ENCODE data around the gene RNF166.

Gene RNF166

DNA sequence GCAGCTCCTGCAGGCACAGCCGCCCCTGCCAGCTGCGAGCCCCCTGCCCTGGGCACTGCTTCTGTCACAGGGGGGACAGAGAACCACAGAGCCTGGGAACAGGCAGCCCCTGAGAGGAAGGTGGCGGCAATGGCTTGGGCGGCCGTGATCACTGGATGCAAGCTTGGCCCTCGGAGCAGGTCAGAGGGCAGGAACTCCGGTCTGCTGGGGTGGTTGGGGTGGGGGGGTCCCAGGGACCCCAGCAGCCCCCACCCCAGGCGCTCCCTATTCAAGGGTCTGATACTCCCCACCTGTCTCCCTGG lies 53.5 kb downstream of the RNF166 start:
- DNase-seq (ENCODE audit: low spot score) = no peak

DNA sequence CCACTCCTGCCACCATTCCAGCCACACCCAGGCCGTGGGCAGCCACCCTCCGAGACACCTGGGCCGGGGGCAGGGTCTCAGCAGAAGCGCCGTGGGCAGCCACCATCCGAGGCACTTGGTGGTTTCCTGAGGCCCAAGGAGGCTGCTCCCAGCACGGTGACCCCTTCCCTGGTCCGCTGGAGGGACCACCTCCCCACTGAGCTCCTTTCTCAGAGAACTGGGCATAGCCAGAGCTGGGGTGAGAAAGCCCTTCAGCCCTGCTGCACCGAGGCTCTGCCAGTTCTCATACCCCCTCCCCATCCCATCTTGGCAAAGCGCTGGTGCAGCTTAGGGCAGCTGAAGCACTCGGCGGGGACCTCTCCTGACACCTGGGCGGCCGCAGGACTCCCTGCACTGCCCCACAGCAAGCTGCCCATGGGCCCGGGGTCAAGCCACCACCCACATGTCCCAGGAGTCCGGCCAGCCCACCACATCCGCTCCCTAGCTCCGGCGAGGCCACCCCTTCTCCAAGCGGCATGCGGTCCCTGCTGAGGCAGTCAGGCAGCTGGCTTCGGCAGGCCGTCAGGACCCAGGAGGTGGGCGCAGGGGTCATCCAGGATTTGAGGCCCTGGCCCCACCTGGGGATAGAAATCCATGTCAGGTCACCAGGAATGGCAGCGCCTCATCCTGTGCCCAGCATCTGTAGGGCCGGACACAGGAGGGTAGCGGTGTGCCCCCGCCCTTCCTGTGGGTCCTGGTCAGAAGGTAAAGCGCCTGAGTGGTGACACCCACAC lies 54.0 kb downstream of the RNF166 start:
- no peak for DNase-seq (ENCODE audit: low spot score)

DNA sequence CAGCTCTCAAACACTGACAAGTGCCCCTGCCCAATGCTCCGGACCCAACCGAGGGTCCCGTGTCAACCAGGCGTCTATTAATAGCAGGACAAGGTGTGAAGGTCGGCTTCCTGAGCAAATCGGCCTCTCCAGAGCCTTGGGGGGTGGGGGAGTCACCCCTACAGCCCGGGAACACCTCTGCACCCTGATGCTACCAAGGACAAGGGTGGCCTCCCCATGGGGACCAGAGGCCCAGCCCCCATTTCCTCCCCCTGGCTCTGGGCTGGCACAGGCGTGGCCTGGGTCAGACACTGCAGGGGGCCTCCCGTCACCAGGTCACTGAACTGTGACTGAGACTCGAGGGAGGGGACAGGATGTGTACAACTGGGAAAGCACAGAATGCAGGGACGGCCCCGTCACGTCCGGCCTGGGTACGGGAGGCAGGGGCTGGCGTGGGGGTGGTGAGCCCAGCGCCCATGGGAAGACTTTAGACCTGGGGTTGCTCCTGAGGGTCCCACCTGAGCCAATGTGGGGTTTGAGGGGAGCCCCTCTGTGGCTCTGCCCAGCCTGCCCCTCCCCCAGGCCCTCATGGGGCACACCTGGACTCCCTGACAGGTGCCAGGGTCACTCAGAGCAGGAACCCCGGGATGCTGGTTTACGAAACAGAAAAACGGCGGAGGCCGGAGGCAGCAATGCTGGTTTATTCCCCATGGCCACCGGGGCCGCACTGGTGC lies 54.8 kb downstream of the RNF166 start:
- no peak for DNase-seq (ENCODE audit: low spot score)

DNA sequence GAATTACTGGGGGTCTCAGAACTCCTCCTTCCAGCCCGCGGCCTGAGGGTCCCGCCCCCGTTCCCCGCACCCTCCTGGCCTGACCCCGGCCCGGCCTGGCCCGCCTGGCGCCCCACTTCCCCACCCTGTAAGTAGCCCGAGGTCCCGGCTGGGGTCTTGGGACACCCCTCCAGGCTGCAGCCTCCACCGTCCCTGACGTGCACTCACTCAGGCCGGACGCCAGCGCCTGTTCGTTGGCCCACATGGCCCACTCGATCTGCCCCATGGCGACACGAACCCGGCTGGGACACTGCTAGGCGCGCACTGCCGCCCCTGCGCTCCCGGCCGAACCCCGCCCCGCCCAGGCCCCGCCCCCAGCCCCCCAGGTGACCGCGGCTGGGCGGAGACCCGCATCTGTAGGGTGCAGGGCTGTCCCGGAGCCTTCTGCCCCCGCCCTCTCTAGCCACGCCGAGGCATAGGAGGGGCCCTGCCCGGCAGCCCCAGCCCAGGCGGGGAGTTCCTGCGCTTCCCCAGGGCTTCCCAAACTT lies 55.4 kb downstream of the RNF166 start, which contains the start of gene CYBA:
Gene CYBA, minus strand, starts transcription at position 305 of the 527 bp plus-strand sequence. Its CDS starts 40 bp downstream, at position 265.
- DNase-seq (ENCODE audit: low spot score) = peak; percentile 35

DNA sequence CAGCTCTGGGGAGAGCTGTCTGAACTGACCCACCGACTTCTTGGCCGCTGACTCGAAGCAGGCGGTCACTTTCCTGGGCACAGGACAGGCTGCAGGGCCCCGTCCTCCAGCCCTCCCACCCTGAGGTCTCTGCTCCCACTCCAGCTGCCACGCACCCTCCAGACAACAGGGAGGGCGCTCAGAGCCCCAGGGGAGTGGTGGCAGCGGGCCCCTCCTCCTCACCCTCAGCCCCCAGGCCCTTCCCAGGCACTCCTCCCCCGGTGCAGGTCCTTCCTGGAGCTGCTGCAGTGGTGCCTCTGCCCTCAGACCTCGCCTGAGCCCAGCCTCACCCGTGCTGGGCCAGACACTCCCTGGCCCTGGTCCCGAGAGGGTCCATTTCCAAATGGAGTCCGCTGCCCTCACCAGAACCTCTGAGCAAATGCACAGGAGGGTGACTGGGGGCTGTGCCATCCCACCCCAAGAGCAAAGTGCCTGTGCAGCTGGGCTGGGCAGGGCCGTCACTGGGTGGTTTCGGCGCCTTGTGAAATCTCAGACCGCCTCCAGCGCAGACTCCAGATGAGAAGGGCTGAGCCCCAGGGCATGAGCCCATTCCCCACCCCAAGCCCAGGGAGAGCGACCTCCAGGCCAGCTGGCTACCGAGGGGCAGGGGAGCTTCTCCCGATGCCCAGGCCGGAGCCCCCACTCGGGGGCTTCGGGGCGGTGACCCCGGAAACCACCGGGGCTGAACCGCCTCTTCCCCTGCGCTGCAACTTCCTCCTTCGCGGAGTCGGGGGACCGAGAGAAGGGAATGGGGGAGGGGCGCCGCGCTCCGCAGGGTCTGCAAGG lies 56.1 kb downstream of the RNF166 start:
- DNase-seq (ENCODE audit: low spot score) = no peak

DNA sequence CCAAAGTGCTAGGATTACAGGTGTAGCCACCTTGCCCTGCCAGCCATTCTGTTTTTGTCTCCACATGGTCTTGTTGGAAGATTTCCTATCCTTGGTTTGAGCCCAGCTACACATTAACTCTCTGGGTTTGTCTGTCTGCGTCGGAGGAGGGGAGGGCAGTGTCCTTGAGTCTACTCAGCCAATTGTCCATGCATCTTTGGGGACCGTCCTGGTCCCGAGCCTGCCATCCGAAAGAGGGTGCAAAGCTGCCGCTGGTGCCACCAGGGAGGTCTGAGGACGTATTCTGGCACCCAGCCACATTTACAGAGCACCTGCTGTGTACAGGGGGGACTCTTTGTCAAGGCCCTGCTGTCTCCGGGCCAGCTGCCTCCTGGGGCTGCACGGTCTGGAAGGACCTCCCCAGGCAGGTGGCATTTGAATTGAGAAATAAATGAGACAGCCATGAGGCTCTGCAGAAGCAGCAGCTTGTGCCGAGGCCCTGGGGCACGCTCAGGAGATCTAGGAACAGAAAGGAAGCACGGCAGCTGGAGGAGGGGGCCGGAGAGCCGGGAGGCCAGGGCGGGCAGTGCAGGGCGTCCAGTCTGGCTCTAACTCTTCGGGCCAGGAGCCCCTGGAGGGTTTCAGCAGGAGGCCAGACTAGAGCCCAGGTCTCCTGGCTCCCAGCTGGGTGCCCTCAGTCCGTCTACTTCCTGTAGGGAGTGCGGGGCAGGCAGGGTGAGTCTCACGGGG lies 56.8 kb downstream of the RNF166 start:
- DNase-seq (ENCODE audit: low spot score) = no peak

DNA sequence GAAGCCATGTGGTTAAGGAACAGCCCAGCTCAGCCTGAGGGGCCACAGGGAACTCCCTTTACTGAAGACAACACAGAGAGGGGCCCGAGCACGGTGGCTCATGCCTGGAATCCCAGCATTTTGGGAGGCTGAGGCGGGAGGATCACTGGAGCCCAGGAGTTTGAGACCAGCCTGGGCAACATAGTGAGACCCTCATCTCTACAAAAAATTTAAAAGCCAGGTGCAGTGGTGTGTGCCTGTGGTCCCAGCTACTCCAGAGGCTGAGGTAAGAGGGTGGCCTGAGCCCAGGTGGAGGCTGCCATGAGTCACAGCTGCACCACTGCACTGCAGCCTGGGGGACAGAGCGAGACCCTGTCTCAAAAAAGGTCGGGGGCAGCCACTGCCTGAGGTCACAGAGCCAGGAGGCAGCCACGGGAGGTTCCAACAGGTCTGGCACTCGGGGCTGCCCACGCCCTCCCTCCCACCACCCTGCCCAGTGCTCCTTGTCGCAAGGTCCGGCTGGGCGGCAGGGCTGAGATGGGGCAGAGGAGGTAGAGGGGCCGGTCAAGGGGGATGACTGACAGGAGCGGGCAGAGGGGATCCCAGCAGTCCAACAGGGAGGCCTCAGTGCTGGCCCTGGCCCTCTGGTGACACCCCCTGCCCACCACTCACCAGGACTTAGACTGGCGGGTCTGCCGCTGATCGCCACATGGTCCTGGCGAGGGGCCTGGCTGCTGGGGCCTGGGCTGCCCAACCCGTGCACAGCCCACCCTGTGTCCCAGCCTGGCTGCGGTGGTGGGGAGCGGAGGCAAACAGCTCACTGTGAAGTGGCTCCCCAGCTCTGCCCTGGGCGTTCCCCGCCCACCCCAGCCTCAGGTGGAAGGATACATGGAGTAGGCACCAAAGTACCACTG lies 58.8 kb downstream of the RNF166 start:
- no peak for DNase-seq (ENCODE audit: low spot score)

All from COLO829 (cell line).